HG02623 (cell line): Measurements from ENCODE around the gene UBAP2.

Source experiments
- ATAC-seq: cut with Tn5 transposase; IDR thresholded peaks from one replicate; pipeline ENCODE4 v1.9.1; 2021; ENCODE audit warnings: moderate library complexity; ENCODE audit not compliant: unreplicated experiment

UBAP2 gene

GRCh38 chr9:34048727-34049629 is at the start of gene UBAP2:
Gene UBAP2 (minus strand): TSS chr9:34048887. CDS start chr9:34017148, 31,739 bp downstream.
- ATAC-seq = peak; percentile 76

GRCh38 chr9:34098307-34098706 is 49.6 kb upstream of the UBAP2 start:
- peak; percentile 58 for ATAC-seq

- no peak for ATAC-seq
These were observed 49.2 kb upstream of the UBAP2 start for GRCh38 chr9:34097865-34098264.

- no peak for ATAC-seq
These were observed 48.1 kb upstream of the UBAP2 start for GRCh38 chr9:34096751-34097150.

GRCh38 chr9:34093578-34093977 is 44.9 kb upstream of the UBAP2 start:
- no peak for ATAC-seq

- ATAC-seq = no peak
These were observed 40.6 kb upstream of the UBAP2 start for GRCh38 chr9:34089311-34089710.

GRCh38 chr9:34087370-34087769 is 38.7 kb upstream of the UBAP2 start:
- no peak for ATAC-seq

GRCh38 chr9:34086864-34087263 is 38.2 kb upstream of the UBAP2 start:
- no peak for ATAC-seq

DNA sequence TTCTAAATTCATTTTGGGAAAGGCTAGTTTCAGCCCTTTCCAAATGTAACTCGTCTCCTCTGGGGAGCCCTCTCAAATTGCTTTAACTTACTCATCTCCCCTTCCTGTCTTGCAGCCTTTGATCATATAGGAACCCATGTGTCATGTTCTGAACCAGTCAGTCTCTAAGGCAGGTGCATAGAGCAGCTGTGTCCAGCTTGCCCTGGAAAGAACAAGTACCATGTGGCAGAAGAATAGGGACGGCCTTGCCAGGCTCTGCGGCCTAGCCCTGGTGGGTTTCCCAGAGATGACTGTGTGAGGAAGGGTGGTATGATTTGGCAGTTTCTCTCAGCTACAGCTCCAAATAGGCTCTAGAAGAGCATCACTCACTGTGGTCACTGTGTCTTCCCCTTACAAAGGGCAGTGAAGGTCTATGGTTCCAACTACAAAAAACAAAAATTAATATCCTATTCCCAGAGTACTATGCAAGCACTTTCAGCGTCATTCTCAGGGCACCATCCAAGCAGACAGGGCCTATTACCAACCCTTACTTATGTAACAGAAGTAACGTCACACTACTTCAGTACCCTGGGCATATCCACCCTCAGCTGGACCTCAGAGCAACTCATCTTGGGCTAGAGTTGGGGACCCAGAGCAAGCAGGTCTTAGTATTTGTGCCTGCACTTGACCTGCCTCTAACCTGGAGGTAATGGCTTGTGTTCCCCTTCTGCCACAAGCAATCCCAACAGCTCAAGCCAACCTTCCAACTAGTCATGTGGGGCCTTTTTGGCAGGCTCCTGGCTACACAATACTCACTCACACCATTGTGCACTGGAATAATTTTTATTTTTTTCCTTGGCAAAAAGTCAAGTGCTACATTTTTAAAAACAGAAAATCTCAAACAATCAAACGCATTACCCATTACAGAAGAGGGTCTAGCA is 37.2 kb upstream of the UBAP2 start:
- no peak for ATAC-seq

DNA sequence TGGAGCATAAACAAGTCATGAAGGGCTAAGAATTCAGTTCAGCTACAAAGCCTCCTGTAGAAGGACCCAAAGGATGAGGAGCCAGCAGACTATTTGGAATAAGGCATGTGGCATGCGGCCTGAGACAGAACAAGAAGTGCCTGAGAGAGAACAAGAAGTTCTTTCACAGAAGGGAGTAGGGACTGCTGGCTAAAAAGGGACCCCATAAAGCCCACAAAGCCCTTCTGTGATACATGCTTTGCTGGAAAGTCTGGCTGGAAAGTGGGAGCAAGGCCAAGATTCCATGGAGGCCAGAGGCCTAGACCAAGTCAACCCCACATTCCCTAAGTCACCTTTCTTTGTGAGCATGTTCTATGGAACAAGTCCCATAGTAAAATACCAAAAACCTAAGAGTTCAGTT is 35.9 kb upstream of the UBAP2 start:
- no peak for ATAC-seq

DNA sequence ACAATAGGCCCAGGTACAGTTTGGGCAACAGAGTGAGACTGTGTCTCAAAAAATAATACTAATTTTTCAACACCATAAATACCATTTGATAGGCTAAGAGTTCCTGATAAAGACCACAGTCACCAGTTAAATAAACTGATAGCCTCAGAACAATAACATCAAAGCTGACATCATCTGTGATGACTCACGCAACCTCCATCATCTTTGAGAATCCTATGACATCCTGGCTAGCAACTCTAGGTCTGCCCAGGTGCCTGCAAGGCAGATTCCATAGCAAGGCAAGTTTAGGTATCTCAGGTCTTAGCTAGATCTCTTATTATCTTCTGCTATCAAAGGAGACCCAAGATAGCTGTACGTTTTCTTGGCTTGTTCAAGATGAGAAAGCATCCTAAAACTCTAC is 30.5 kb upstream of the UBAP2 start:
- ATAC-seq = no peak

DNA sequence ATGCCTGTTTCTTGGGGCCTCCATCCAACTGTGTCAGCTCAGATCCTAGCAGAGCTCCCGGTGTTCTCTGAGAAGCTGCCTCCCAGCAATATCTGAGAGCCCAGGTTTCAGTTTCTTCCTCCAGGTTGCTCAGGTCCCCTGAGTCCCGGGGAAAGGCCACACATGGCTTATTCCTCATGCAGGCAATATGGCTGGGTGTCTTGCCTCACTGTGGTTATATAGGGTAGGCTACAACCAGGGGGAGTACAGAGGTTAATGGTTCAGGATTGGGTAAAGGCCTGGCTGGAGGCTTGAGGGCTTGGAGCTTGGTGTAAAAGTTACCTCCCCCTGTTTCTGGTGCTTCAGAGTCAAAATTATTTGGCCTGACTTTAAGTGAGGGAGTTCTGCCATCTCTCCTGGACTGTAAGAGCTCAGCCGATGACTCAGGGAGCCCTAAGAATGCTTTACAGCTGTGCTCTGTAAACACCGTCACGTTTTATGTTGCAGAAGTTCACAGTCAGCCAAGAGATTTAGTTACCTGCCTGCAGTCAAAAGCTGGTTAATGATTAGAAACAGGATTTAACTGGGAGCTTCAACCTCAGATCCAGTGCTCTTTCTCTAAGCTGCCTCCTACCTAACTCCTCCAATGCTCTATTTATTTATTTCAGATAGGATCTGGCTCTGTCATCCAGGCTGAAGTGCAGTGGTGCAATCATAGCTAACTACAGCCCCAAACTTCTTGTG is 24.3 kb upstream of the UBAP2 start:
- ATAC-seq = no peak

GRCh38 chr9:34072410-34072809 is 23.7 kb upstream of the UBAP2 start:
- ATAC-seq = no peak

DNA sequence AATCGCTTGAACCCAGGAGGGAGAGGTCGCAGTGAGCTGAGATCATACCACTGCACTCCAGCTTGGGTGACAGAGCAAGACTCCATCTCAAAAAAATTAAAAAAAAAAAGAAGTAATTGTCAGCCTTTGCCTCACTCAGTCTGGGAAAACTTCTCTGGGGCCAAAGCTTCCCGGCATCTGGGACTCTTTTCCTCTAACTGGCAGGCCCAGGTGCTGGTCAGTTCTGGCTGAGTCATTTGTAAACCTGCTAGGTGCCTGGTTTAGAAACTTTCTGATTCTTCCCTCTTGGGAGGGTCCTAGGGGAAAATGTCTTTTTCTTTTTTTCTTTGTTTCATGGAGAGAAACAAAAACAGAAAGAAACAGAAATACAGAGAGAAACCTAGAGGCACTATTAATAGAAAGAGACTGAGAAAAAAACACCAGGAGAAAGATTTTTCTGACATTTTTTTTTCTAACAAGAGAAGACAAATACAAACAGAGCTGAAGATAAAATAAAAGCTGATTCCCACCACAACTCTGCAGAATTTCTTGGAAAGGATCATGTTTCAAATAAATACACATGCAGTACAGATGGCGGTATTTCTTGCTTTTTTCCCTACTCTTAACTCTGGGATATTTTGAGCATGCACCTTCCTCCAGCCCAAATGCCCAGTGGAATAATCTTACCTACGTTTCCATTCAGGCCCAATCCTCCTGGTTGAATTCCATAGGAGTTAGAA is 22.1 kb upstream of the UBAP2 start:
- ATAC-seq = no peak

GRCh38 chr9:34069831-34070230 is 21.1 kb upstream of the UBAP2 start:
- no peak for ATAC-seq

- no peak for ATAC-seq
These were observed 16.9 kb upstream of the UBAP2 start for GRCh38 chr9:34065541-34065940.

DNA sequence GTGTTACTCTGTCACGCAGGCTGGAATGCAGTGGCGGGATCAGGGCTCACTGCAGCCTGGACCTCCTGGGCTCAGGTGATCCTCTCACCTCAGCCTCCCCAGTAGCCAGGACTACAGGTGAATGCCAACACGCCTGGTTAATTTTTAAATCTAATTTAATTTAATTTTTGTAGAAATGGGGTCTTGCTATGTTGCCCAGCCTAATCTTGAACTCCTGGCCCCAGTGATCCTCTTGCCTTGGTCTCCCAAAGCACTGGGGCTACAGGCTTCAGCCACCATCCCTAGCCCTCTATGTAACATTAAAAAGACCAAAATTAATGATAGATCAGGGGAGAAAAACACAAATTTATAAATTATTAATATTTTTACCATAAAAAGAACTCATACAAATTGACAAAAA is 11.3 kb upstream of the UBAP2 start:
- no peak for ATAC-seq

DNA sequence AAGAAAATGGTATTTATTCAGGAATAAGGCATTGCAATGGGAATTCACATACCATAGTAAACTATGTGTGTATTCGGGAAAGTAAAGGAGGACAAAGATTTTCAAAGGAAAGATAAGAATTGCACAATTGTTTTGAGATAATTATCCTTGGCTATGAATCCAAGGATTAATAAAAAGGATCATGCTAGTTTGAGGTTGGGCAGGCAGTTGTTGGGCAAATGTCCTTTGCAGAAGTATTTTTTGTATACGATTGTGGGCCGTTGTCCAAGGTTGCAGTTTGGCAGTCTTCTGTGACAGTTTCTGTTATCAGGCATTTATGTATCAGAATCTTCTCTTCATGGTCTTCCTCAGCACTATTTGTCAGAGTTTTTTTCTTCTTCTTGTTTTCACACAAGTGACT is 10.6 kb upstream of the UBAP2 start:
- ATAC-seq = no peak

GRCh38 chr9:34049630-34050384 is 1.1 kb upstream of the UBAP2 start:
- no peak for ATAC-seq
